Ishikawa (cell line): ENCODE data around the gene NLN.

Experiments
- CEBPB ChIP-seq: IDR thresholded peaks from 2 replicates; pipeline ENCODE4 v1.6.1; 2012
- CREB1 ChIP-seq: IDR thresholded peaks from 2 replicates; pipeline ENCODE4 v1.6.1; 2012; ENCODE audit warnings: low read depth
- EGR1 ChIP-seq: IDR thresholded peaks from 2 replicates; pipeline ENCODE4 v1.6.1; 2012
- EP300 ChIP-seq: IDR thresholded peaks from 2 replicates; pipeline ENCODE4 v1.6.1; 2012; ENCODE audit warnings: borderline replicate concordance
- FOXM1 ChIP-seq: IDR thresholded peaks from 2 replicates; pipeline ENCODE4 v1.6.1; 2012; ENCODE audit warnings: low read depth, borderline replicate concordance
- NFIC ChIP-seq: IDR thresholded peaks from 2 replicates; pipeline ENCODE4 v1.6.1; 2012
- RAD21 ChIP-seq: IDR thresholded peaks from 2 replicates; pipeline ENCODE4 v1.6.1; 2012; ENCODE audit warnings: low read depth
- TAF1 ChIP-seq: IDR thresholded peaks from 2 replicates; pipeline ENCODE4 v1.6.1; 2012; ENCODE audit warnings: low read depth, mild to moderate bottlenecking
- TCF12 ChIP-seq: IDR thresholded peaks from 2 replicates; pipeline ENCODE4 v1.6.1; 2012; ENCODE audit warnings: low read depth
- TEAD4 ChIP-seq: IDR thresholded peaks from 2 replicates; pipeline ENCODE4 v1.6.1; 2012
- YY1 ChIP-seq: IDR thresholded peaks from 2 replicates; pipeline ENCODE4 v1.6.1; 2012; ENCODE audit warnings: low read depth
- ZBTB7A ChIP-seq: IDR thresholded peaks from 2 replicates; pipeline ENCODE4 v1.6.1; 2012; ENCODE audit warnings: low read depth
- TF ChIP-seq, protein P1 (sequence below): IDR thresholded peaks from 2 replicates; pipeline ENCODE4 v1.6.1; 2012
- TF ChIP-seq, protein P2 (sequence below): IDR thresholded peaks from 2 replicates; pipeline ENCODE4 v1.6.1; 2012; ENCODE audit warnings: low read depth, mild to moderate bottlenecking
- TF ChIP-seq, protein P3 (sequence below): IDR thresholded peaks from 2 replicates; pipeline ENCODE4 v1.6.1; 2012

Gene NLN

DNA sequence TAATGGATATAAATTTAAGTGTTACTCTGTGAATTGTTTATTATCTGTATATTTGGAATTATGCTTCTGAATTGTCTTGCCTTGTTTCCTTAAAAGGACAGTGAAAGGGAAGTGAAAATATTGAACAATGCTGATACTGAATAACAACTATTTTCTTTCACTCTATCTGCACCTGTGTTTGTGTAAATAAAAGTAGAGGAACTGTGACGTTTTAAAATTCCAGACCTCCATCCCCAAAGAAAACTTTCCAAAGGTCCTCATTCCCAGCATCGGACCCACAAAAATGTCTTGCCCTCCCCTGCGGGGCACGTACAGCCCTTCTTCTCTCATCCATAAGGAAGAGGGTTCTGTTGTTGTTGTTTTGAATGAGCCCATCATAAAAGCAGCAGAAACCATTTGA is 100.0 kb downstream of the NLN start:
- TF ChIP-seq EGR1 (no peak), CEBPB (no peak), NFIC (no peak), RAD21 (no peak), ZBTB7A (no peak), FOXM1 (no peak), CREB1 (no peak), TEAD4 (no peak), TCF12 (no peak), TAF1 (no peak), EP300 (no peak), YY1 (no peak)
- TF ChIP-seq, protein P1, sequence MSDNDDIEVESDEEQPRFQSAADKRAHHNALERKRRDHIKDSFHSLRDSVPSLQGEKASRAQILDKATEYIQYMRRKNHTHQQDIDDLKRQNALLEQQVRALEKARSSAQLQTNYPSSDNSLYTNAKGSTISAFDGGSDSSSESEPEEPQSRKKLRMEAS, result no peak
- TF ChIP-seq, protein P2, sequence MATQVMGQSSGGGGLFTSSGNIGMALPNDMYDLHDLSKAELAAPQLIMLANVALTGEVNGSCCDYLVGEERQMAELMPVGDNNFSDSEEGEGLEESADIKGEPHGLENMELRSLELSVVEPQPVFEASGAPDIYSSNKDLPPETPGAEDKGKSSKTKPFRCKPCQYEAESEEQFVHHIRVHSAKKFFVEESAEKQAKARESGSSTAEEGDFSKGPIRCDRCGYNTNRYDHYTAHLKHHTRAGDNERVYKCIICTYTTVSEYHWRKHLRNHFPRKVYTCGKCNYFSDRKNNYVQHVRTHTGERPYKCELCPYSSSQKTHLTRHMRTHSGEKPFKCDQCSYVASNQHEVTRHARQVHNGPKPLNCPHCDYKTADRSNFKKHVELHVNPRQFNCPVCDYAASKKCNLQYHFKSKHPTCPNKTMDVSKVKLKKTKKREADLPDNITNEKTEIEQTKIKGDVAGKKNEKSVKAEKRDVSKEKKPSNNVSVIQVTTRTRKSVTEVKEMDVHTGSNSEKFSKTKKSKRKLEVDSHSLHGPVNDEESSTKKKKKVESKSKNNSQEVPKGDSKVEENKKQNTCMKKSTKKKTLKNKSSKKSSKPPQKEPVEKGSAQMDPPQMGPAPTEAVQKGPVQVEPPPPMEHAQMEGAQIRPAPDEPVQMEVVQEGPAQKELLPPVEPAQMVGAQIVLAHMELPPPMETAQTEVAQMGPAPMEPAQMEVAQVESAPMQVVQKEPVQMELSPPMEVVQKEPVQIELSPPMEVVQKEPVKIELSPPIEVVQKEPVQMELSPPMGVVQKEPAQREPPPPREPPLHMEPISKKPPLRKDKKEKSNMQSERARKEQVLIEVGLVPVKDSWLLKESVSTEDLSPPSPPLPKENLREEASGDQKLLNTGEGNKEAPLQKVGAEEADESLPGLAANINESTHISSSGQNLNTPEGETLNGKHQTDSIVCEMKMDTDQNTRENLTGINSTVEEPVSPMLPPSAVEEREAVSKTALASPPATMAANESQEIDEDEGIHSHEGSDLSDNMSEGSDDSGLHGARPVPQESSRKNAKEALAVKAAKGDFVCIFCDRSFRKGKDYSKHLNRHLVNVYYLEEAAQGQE, result no peak
- TF ChIP-seq, protein P3, sequence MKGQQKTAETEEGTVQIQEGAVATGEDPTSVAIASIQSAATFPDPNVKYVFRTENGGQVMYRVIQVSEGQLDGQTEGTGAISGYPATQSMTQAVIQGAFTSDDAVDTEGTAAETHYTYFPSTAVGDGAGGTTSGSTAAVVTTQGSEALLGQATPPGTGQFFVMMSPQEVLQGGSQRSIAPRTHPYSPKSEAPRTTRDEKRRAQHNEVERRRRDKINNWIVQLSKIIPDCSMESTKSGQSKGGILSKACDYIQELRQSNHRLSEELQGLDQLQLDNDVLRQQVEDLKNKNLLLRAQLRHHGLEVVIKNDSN, result no peak

DNA sequence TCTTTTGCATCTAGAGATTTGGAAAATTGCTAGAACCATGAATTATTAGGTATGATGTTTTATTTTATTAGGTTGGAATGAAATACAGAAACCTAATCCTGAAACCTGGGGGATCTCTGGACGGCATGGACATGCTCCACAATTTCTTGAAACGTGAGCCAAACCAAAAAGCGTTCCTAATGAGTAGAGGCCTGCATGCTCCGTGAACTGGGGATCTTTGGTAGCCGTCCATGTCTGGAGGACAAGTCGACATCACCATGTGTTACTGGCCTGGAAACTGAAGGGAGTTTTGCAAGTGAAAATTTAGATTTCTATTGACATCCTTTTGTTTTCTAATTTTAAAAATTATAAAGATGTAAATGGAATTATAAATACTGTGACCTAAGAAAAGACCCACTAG is 100.7 kb downstream of the NLN start:
- TF ChIP-seq CEBPB, result no peak
- TF ChIP-seq EGR1, result no peak
- no peak for TF ChIP-seq YY1
- no peak for TF ChIP-seq RAD21
- TF ChIP-seq NFIC, result no peak
- no peak for TF ChIP-seq TCF12
- TF ChIP-seq FOXM1, result no peak
- TF ChIP-seq, protein P2, result no peak
- no peak for TF ChIP-seq CREB1
- TF ChIP-seq, protein P1, result no peak
- no peak for TF ChIP-seq EP300
- TF ChIP-seq, protein P3, result no peak
- no peak for TF ChIP-seq ZBTB7A
- no peak for TF ChIP-seq TAF1
- TF ChIP-seq TEAD4, result no peak

DNA sequence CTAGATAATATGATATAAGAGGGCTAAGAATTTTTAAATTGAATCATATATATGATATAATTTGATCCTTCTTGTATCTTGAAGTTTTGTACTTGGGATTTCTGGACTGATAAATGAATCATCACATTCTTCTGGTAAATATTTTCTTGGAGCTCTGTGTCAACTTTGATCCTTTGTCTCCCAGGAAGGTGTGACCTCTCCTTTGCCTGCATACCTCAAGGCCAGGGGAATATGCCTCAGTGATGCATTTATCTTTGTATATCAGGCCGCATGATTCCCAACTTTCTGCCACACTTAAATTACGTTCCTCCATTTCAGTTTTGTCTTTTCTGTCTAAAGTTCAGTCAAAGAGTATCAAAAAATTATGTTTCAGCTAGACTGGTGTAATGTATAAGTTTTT is 101.2 kb downstream of the NLN start:
- no peak for TF ChIP-seq TAF1
- TF ChIP-seq CREB1, result no peak
- no peak for TF ChIP-seq ZBTB7A
- no peak for TF ChIP-seq RAD21
- no peak for TF ChIP-seq TCF12
- no peak for TF ChIP-seq TEAD4
- no peak for TF ChIP-seq YY1
- TF ChIP-seq NFIC, result no peak
- TF ChIP-seq, protein P1, result no peak

DNA sequence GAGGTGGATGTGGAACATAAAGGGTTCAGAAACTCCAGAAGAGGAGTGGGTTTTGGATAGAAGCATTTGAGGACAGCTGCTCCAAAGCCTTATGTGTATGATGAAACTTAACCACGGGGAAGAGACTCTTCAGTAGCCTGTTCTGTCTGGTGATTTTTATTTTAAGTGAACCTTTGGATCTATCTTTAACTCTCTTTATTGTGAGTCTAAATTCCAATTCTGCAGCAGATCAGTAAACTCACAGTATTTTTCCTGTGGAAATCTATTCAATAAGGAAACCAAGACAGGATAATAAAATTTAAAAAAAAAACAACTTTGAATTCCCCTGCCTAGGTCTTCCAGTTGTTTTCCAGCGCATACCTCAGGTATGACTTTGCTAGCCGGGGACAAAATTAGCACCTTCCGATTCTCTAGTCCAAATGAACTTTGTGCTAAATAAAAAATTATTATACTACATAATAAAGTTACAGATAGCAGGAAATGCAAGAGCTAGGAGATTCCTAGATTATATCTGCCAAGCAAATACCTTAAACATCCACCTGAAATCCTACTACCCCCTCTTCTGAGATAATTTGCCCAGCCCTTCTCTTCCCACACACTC is 101.9 kb downstream of the NLN start:
- TF ChIP-seq NFIC, result no peak
- no peak for TF ChIP-seq TCF12

DNA sequence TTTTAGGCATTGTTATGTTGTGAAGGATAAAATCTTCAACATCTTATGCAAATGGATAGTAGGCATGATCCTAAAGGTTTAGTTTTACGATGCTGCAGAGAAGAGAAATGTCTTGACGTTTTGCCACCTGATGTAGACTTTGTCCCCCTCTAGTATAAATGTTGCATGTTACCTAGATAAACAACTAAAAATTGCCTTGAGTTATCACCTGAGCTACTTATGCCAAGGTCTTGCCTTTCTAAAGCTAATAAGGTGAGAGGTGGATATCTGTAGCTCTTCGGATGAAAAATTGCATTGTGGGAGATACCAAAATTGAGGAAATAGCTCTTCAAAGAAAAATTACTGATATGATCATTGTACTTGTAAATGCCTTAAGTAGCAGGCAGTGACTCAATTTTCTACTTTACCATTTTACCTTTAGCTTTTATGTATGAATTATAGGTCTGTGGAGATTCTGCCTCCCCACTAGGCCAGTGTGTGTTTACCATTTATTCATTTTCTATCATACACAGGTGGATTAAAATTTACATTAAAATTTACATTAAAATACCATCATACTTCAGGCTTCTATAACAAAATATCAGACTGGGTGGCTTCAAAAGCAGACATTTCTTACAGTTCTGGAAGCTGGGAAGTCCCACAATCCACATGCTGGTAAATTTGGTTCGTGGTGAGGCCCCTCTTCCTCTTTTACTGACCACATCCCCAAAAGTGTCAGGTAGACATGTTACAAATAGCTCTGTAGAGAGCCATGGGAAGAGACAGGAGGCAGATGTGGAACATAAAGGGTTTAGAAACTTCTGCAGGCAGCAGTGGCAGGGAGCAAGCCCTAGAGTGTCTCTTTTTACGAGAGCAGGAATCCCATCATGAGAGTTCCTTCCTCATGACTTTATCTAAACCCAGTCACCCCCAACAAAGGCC is 103.7 kb downstream of the NLN start:
- no peak for TF ChIP-seq TCF12
